ENCODE results near the gene PRSS56.
"Not testable (repeated sequence)": the region's sequence is repeated elsewhere in the genome, so short reads cannot be mapped to it uniquely, and the experiment has no call there.

The PRSS56 gene

GRCh38 chr2:232542715-232543467 is 22.7 kb downstream of the PRSS56 start:
- DNase-seq: no peak

DNA sequence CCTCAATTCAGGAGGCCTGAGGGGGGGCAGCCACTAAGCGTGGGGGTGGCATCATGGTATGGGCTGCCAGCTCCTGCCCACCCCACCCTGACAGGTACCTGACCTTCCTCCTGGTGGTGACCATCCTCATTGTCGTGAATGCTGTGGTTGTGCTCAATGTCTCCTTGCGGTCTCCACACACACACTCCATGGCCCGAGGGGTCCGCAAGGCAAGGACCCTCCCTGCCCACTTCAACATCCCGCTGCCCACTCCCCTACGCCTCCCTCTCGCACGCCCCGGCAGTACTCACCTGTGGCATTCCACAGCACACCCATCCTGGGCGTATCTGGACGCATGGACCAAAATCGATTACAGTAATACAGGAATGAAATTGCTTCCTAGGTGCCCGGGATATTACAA is 23.3 kb downstream of the PRSS56 start:
- DNase-seq: no peak

DNA sequence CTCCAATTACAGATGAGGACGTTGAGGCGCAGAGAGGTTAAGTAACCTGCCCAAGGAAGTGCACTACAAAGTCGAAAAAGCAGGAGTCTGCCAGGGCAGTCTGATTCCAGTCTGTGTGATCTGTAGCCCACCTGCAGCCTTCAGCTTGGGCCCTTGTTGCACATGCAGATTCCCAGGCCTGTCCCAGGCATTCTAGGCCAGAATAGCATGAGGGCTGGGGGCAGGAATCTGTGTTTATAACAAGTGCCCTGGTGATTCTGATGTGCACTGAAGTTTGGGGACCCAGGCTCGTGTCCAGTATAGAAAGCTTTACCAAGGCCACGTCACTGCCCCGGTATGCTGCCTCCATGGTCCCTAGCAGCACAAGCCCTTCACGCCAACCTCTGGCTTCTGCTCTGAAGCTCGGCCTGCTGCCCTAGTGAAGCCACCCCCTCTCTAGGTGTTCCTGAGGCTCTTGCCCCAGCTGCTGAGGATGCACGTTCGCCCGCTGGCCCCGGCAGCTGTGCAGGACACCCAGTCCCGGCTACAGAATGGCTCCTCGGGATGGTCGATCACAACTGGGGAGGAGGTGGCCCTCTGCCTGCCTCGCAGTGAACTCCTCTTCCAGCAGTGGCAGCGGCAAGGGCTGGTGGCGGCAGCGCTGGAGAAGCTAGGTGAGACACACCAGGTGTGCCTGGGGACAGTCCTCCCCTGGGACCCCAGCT is 23.9 kb downstream of the PRSS56 start:
- no peak for DNase-seq

- no peak for DNase-seq
These were observed 24.5 kb downstream of the PRSS56 start for GRCh38 chr2:232544674-232545073.

DNA sequence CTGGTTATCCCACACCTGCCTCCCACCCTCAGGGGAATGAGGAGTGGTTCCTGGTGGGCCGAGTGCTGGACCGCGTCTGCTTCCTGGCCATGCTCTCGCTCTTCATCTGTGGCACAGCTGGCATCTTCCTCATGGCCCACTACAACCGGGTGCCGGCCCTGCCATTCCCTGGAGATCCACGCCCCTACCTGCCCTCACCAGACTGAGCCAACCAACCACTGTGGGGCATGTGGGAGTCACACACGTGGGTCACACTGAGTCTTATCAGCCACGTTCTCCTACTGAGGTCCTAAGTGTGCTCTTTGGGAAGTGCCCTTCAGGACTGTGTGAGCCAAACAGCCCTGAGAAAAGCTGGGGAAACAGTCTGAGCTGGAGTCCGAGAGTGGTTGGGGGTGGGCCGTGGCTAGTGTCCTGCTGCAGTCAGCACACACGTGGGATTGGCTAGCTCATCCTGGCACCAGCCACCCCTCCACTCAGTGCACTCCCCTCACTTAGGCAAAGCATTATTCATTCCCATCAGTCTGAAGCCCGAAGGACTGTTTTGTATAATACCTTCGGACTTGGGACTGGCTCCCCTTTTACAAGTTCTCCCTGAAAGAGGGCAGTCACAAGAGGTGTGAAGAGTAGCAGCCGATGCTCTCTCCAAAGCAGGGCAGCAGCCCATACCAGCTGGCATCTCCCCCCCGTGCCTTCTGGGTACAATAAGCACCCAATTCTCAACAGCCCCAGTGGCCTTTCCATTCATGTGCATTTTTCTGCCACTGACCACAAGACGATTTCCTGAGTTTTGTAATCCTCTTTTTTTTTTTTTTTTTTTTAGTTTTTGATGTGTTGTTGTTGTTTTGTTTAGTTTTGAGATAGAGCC is 25.6 kb downstream of the PRSS56 start:
- no peak for DNase-seq

- DNase-seq: no peak
These were observed 27.8 kb downstream of the PRSS56 start for GRCh38 chr2:232547991-232548390.

- no peak for DNase-seq
These were observed 29.6 kb downstream of the PRSS56 start for GRCh38 chr2:232549655-232550353.

DNA sequence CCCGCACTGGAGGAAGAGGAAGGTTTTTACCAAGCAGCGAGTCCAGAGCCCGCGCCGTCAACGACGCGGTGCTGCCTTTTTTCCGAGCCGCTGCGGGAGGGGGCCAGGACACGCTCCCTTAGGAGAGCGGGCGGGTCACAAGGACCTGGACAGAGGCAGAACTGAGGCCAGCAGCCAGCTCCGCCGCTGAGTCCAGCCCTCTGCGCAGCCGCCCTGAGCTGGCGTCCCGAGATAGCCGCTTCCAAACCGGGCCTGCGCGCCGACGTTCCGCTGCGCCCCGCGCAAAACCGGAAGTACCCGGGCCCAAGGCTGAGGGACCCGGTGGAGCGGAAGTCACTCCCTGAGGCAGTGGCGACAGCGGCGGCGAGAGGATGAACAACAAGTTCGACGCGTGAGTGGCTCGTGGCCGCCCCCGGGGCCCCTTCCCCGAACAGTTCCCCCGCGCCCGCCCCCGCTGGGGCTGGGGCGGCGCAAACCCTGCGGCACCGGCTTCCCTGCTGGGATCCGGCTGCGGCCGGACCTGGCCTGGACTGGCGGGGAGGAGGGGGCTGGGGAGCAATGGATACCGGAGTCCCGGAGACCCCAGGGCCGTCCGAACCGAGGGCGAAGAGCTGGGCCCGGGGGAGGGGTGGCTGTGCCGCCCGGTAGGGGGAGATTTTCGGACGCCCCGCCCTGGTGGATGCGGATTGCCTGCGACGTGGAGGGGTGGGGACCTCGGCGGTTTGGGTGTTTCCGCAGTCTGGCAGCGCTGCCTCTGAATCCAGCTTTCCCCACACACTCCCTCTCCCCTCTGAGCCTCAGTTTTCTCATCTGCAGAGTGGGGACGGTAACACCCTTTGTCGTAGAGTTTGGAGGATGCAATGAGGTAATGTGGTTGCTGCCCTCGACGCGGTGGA is 30.4 kb downstream of the PRSS56 start, which contains the start of the genes EIF4E2 and TIGD1:
Gene EIF4E2, plus strand, starts transcription at position 336 of the 896 bp plus-strand sequence. Its CDS starts 36 bp downstream, at position 372.
Gene TIGD1, minus strand, starts transcription at position 204 of the 896 bp plus-strand sequence. CDS start 675 bp downstream, outside the sequence.
- peak; percentile 87 to 89 for DNase-seq

DNA sequence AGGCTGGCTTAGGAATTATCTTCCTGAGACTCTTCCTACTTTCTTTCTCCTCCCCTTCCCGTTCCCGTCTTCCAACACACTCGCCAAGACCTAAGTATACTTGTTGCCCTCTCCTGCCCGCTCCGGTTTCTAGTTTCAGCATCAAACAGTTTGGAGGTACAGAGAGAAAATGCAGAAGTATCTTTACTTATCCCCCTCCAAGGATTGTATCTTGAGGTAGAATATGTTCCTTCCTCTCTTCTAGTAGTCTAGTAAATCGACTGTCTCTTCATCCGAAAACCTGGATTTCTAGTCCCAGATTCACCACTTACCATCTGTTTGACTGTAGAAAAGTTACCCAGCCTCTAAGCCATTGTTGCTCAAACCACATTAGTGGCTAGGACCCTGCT is 31.1 kb downstream of the PRSS56 start:
- no peak for DNase-seq

- no peak for DNase-seq
These were observed 31.6 kb downstream of the PRSS56 start for GRCh38 chr2:232551776-232552175.

GRCh38 chr2:232556426-232556825 is 36.2 kb downstream of the PRSS56 start:
- no peak for DNase-seq

GRCh38 chr2:232562515-232563151 is 42.4 kb downstream of the PRSS56 start:
- DNase-seq: no peak

DNA sequence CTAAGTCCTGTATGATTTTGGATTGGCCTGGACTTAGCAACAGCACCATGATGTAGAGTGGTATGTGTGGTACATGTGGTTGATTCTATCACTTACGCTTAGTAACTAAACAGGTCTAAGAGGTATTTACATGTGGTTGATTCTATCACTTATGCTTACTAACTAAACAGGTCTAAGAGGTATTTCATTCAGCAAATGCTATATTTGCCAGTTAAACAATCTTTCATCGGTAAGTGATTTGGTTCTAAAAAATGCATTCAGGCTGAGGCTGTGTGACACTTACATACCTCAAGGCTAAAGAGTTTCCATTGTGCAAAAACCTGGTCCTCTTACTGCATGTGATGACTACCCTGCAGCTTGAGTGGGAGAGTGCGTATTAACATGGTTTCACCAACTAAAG is 43.4 kb downstream of the PRSS56 start:
- DNase-seq: no peak

DNA sequence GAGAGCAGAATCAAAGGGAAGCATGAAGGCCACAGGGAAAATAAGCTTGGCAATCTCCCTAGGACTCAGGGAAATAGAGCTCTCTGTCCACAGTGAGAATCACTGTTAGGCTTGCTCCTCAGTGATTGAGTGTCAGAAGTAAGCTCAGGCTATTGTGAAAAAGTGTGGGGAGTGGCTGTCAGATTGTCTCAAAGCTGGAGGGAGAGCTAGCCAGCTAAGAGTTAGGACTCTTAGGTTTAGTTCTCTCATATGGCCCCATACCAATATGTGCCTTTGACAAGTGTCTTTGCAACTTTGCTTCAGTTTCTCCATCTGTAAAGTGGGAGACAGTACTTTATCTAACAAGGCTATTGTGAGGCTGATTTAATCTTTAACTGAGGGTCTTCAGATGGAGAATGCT is 47.5 kb downstream of the PRSS56 start:
- no peak for DNase-seq

DNA sequence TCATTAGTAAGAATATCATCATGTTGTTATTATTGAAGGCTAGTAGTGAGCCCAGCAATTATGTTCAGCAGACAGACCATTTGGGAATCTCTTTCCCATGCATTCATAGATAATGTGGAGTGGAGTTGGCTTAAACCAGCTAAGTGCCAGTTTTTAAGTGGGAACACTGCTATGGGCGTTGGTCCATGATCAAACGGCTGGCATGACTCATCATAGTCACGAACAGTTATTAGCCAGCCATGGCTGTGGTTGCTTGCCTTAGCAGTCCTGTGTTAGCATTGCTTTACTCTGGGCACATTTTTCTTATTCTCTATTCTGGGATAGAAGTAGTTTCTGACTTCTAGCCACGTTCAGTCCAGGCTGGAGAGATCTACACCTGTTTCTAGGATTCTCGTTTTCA is 48.0 kb downstream of the PRSS56 start:
- no peak for DNase-seq

DNA sequence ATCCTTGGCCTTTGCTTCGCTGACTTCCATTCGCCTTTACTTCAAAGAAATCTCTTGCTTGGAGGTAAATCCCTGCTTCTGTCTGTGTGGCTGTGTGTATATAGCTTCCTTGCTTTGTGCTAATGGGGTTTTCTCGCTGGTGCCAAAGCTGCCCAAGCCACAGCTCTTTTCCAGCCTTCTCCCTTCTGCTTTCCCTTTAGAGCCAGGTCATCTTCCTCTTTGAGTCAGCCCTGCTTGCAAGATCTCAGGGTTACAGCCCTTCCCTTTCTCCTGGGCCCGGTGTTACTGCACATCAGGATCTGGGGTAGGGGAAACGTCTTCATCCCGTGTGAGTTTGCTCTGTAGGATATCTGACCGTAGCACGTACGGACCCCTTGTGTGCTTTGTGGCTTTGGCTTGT is 49.4 kb downstream of the PRSS56 start:
- DNase-seq: no peak

DNA sequence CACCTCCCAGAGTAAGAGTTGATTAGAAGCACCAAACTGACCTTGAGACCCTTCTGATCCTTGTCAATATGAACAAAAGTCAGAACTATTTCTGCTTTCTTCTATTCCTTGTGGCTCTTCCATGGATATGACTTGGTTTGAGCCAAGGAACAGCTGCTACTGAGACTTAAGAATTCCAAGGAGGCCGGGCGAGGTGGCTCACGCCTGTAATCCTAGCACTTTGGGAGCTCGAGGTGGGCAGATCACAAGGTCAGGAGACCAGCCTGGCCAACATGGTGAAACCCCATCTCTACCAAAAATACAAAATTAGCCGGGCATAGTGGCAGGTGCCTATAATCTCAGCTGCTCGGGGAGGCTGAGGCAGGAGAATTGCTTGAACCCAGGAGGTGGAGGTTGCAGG is 50.3 kb downstream of the PRSS56 start:
- not testable (repeated sequence) for DNase-seq

- DNase-seq: no peak
These were observed 50.9 kb downstream of the PRSS56 start for GRCh38 chr2:232571026-232571474.

GRCh38 chr2:232573042-232573441 is 52.9 kb downstream of the PRSS56 start:
- DNase-seq: no peak

GRCh38 chr2:232573771-232574435 is 53.7 kb downstream of the PRSS56 start:
- DNase-seq: no peak

Measured in activated CD4-positive, alpha-beta T cell treated with anti-CD3 and anti-CD28 coated beads, Interleukin-2, amount 50 U/mL, for 4 hours (primary cell).